Pancreas (tissue), 10 donors: Measurements from ENCODE around the gene U2AF2. TPM values are rescaled to one million over a fixed set of nuclear protein-coding genes. Genes with fewer than 3 reads are reported as not detected.

Experiments used
- ATAC-seq, 4 donors: fragments of 200-7000 bp; cut with Tn5 transposase; one replicate each; pipeline versions ENCODE4 v1.8.0 to v1.9.1; 2020; ENCODE audit warnings: mild to moderate bottlenecking in 4 of 4, moderate library complexity in 4 of 4
- DNase-seq, 6 donors: peaks; one replicate each; pipeline ENCODE4 v3.0.0-alpha.2; 2020
- FAIRE-seq: peaks from 2 replicates; lab custom pipeline; 2012; peaks lifted over from hg19 to GRCh38; lab: Jason Lieb, UNC
- H3K27ac ChIP-seq, 4 donors: fragments of 200-600 bp; sonication (generic); 1 replicate in 3 of 4; 2 replicates in 1 of 4; pipeline versions ENCODE4 v1.5.0 to v1.8.0; 2020
- H3K27me3 ChIP-seq, 4 donors: fragments of 200-600 bp; one replicate each; pipeline ENCODE4 v1.8.0; 2021
- H3K36me3 ChIP-seq, 3 donors: fragments of 200-600 bp; sonication (generic) in 1 of 3; one replicate each; pipeline versions ENCODE4 v1.5.0 to v1.8.0; 2020 to 2021
- H3K4me1 ChIP-seq, 3 donors: fragments of 200-600 bp; one replicate each; pipeline ENCODE4 v1.8.0; 2021
- H3K4me3 ChIP-seq, 4 donors: fragments of 200-600 bp; sonication (generic) in 2 of 4; one replicate each; pipeline versions ENCODE4 v1.5.0 to v1.8.0; 2020 to 2021
- H3K9me3 ChIP-seq, 4 donors: fragments of 200-600 bp; one replicate each; pipeline ENCODE4 v1.8.0; 2021
- CTCF ChIP-seq, 4 donors: fragments of 200-600 bp; sonication (generic) in 3 of 4; IDR thresholded peaks; one replicate each; pipeline versions ENCODE4 v1.5.0 to v1.8.0; 2021; ENCODE audit warnings: antibody characterized with exemption in 4 of 4
- WGBS, 2 donors: extraction: QIAGEN DNeasy Blood & Tissue Kit; methylation state at CpG; one replicate each; pipeline ENCODE4 v1.1.7; 2013; 5-methylcytosine and 5-hydroxymethylcytosine counted together
- intact Hi-C, 3 donors: fragments of 100-400 bp; cut with DNase I; formaldehyde crosslinking; loops; one replicate each; pipeline versions ENCODE4 v1.11.1 to v1.14.2; 2022
- polyA plus RNA-seq, 2 donors: library from polyadenylated mRNA; stranded (reverse); fragments of 200-250 nt; gene quantifications; one replicate each; pipeline ENCODE4 v1.2.3, GENCODE V29; 2013
- total RNA-seq, 6 donors: library from RNA; stranded (reverse); fragmentation: NEBNext Ultra II Directional in 4 of 6; extraction: Animal tissue kit (Norgen Biotek cat#: 25700) in 4 of 6; gene quantifications; one replicate each; pipeline versions ENCODE4 v1.2.1 to v1.2.4, GENCODE V29; 2021 to 2023
- donor health status: healthy with polysubstance abuse.
- donor health status: DM: no; HTN: no; CAD: no; lungs with moderate emphysema.
- donor health status: DM: no; HTN: no; CAD: no.
- donor health status: control.
- donor health status: control.
- donor health status: Bipolar disorder and iron deficiency.
- donor health status: DM: yes; HTN: yes; CAD: no.
- donor health status: DM: no; HTN: no; CAD: no.
- donor health status: DM: no; HTN: no; CAD: no.
- donor health status: DM: yes; HTN: yes; CAD: no.

U2AF2 gene
- total and polyA plus RNA-seq, 8 donors, result 38.4 to 113 (median 62.4) TPM

- intact Hi-C loops, result no loop called here
- Histone ChIP-seq H3K27ac (no peak overlapping the region), H3K4me1 (peaks cover 5 to 19% (median 14%) of the 10 kb centered on the region in 3 donors), H3K9me3 (no peaks in the 10 kb centered on the region), H3K36me3 (peaks cover 7 to 29% (median 18%) of the 10 kb centered on the region in 3 donors), H3K4me3 (no peak overlapping the region), H3K27me3 (no peaks in the 10 kb centered on the region)
- no peak for TF ChIP-seq CTCF (IDR thresholded peaks at IDR 0.05)
- ATAC-seq (no peak), DNase-seq (peak in 1 of 6 donors; percentile 2), FAIRE-seq (no peak)
- WGBS, 2 donors, result 87 to 89% methylated on average over 5 of the region's 5 CpGs
Observed at GRCh38 chr19:55672418-55672817, 17.6 kb downstream of the U2AF2 start.

GRCh38 chr19:55673465-55673864 is 18.6 kb downstream of the U2AF2 start:
- no peak for FAIRE-seq
- intact Hi-C loops, result no loop called here
- Histone ChIP-seq H3K9me3 (no peaks in the 10 kb centered on the region), H3K36me3 (peaks cover 7 to 24% (median 19%) of the 10 kb centered on the region in 3 donors), H3K4me3 (no peak overlapping the region), H3K4me1 (peaks cover 14 to 30% (median 23%) of the 10 kb centered on the region in 3 donors), H3K27ac (no peak overlapping the region), H3K27me3 (no peaks in the 10 kb centered on the region)
- 79 to 85% methylated on average over 9 of the region's 9 CpGs for WGBS, 2 donors
- peak in 1 of 6 donors; percentile 58 for DNase-seq
- no peak for TF ChIP-seq CTCF (IDR thresholded peaks at IDR 0.05)
- no peak for ATAC-seq

- H3K27me3 ChIP-seq, result no peaks in the 10 kb centered on the region
- no peaks in the 10 kb centered on the region for H3K9me3 ChIP-seq
- no peak overlapping the region for H3K4me3 ChIP-seq
- DNase-seq (peak in 1 of 6 donors; percentile 53), FAIRE-seq (no peak), ATAC-seq (no peak)
- no peak overlapping the region for H3K27ac ChIP-seq
- H3K36me3 ChIP-seq, result peaks cover 7 to 24% (median 19%) of the 10 kb centered on the region in 3 donors
- H3K4me1 ChIP-seq, result peaks cover 18 to 34% (median 25%) of the 10 kb centered on the region in 3 donors
- WGBS, 2 donors, result 60 to 62% methylated on average over 13 to 15 of the region's 15 CpGs
- intact Hi-C loops, result no loop called here
- no peak for TF ChIP-seq CTCF (IDR thresholded peaks at IDR 0.05)
Observed at GRCh38 chr19:55673889-55674288, 19.1 kb downstream of the U2AF2 start.

- FAIRE-seq (no peak), DNase-seq (no peak), ATAC-seq (no peak)
- H3K36me3 ChIP-seq, result peaks cover 4 to 24% (median 17%) of the 10 kb centered on the region in 3 donors
- intact Hi-C loops, result no loop called here
- no peaks in the 10 kb centered on the region for H3K9me3 ChIP-seq
- peaks cover 24 to 40% (median 25%) of the 10 kb centered on the region in 3 donors for H3K4me1 ChIP-seq
- no peaks in the 10 kb centered on the region for H3K27me3 ChIP-seq
- peak overlapping the region; percentile 67 to 88 (median 84) for H3K27ac ChIP-seq
- 21 to 25% methylated on average over 15 to 17 of the region's 17 CpGs for WGBS, 2 donors
- TF ChIP-seq CTCF (IDR thresholded peaks at IDR 0.05), result no peak
- peak overlapping the region; percentile 74 to 98 (median 84) for H3K4me3 ChIP-seq
Observed at GRCh38 chr19:55674459-55674840, 19.6 kb downstream of the U2AF2 start.
